AG09309 (cell line): ENCODE data around the gene HLA-DPA1.

Source experiments
- DNase-seq: peaks from one replicate; pipeline ENCODE4 v3.0.0-alpha.2; 2010; ENCODE audit warnings: low read depth
- H3K4me3 ChIP-seq: 2 replicates; pipeline ENCODE4 v1.5.1; 2011; ENCODE audit warnings: mild to moderate bottlenecking, low read depth, low read length, moderate library complexity; ENCODE audit not compliant: control insufficient read depth
- TF ChIP-seq, protein P1 (sequence below): IDR thresholded peaks from 2 replicates; pipeline ENCODE4 v1.5.1; 2011; ENCODE audit warnings: mild to moderate bottlenecking, low read depth, low read length, inconsistent platforms; ENCODE audit not compliant: insufficient read depth, control insufficient read depth; ENCODE audit errors: missing control alignments

The HLA-DPA1 gene

GRCh38 chr6:33017018-33017417 lies 56.4 kb downstream of the HLA-DPA1 start:
- no peak overlapping the region for H3K4me3 ChIP-seq
- no peak for DNase-seq
- TF ChIP-seq, protein P1, sequence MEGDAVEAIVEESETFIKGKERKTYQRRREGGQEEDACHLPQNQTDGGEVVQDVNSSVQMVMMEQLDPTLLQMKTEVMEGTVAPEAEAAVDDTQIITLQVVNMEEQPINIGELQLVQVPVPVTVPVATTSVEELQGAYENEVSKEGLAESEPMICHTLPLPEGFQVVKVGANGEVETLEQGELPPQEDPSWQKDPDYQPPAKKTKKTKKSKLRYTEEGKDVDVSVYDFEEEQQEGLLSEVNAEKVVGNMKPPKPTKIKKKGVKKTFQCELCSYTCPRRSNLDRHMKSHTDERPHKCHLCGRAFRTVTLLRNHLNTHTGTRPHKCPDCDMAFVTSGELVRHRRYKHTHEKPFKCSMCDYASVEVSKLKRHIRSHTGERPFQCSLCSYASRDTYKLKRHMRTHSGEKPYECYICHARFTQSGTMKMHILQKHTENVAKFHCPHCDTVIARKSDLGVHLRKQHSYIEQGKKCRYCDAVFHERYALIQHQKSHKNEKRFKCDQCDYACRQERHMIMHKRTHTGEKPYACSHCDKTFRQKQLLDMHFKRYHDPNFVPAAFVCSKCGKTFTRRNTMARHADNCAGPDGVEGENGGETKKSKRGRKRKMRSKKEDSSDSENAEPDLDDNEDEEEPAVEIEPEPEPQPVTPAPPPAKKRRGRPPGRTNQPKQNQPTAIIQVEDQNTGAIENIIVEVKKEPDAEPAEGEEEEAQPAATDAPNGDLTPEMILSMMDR: no peak

DNA sequence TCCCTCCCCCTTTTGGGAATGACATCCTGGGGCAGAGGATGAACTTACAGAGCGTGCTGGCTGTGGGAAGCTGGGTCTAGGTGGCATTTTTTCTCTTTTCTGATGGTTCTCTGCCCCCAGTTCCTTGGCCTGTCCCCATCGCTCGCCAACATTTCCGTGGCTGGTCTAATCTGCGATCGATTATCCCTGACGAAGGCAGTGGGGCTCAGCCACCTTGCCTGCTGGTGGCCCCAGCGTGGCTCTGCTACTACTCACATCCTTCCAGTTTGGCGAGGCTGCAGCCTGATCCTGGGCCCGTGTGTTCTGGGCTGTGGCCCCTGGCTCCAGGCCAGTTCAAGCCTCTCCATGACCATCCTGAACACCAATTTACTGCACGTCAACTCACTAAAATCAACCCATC lies 57.7 kb downstream of the HLA-DPA1 start:
- H3K4me3 ChIP-seq: no peak overlapping the region
- TF ChIP-seq, protein P1: no peak
- DNase-seq: no peak

- peak; percentile 63 for DNase-seq
- TF ChIP-seq, protein P1: peak; percentile 65
These were observed 58.4 kb downstream of the HLA-DPA1 start for GRCh38 chr6:33014841-33015634.

More at GRCh38 chr6:33014841-33015634, 58.4 kb downstream of the HLA-DPA1 start:
- no peak overlapping the region for H3K4me3 ChIP-seq
